Right lobe of liver (tissue), 4 donors: ENCODE results near the gene STYK1.

ENCODE experiments used
- POLR2A ChIP-seq: fragments of 450-650 bp; IDR thresholded peaks from one replicate; pipeline ENCODE4 v1.6.1; 2017; ENCODE audit warnings: antibody characterized with exemption, mild to moderate bottlenecking
- TF ChIP-seq, protein P1 (sequence below), 4 donors: fragments of 200-600 bp in 3 of 4; fragments of 450-650 bp in 1 of 4; IDR thresholded peaks; one replicate each; pipeline versions ENCODE4 v1.5.1 to v1.8.0; 2016 to 2022; ENCODE audit warnings: antibody characterized with exemption in 4 of 4, mild to moderate bottlenecking in 2 of 4
- donor health status: DM: no; HTN: no; CAD: no.
- donor health status: DM: no; HTN: no; CAD: no.
- donor health status: DM: no; HTN: yes; CAD: no.

GRCh38 chr12:10717410-10717809 is 43.6 kb upstream of the STYK1 start:
- no peak for TF ChIP-seq POLR2A
- TF ChIP-seq, protein P1, sequence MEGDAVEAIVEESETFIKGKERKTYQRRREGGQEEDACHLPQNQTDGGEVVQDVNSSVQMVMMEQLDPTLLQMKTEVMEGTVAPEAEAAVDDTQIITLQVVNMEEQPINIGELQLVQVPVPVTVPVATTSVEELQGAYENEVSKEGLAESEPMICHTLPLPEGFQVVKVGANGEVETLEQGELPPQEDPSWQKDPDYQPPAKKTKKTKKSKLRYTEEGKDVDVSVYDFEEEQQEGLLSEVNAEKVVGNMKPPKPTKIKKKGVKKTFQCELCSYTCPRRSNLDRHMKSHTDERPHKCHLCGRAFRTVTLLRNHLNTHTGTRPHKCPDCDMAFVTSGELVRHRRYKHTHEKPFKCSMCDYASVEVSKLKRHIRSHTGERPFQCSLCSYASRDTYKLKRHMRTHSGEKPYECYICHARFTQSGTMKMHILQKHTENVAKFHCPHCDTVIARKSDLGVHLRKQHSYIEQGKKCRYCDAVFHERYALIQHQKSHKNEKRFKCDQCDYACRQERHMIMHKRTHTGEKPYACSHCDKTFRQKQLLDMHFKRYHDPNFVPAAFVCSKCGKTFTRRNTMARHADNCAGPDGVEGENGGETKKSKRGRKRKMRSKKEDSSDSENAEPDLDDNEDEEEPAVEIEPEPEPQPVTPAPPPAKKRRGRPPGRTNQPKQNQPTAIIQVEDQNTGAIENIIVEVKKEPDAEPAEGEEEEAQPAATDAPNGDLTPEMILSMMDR (IDR thresholded peaks at IDR 0.05) = no peak
